ENCODE results near the gene BET1L.

GRCh38 chr11:230431-230830, 23.2 kb upstream of the BET1L start:
- TF ChIP-seq POLR2A (IDR thresholded peaks at IDR 0.05) (no peak), CTCF (IDR thresholded peaks at IDR 0.05) (no peak)

Data from lower leg skin (tissue), 3 donors.